ENCODE measurements around the gene NPW. TPM values are rescaled to one million over a fixed set of nuclear protein-coding genes. Genes with fewer than 3 reads are reported as not detected.
A peak's percentile ranks its signal among the peaks of the same experiment; 100 is the strongest.
"Not testable (repeated sequence)": the region's sequence is repeated elsewhere in the genome, so short reads cannot be mapped to it uniquely, and the experiment has no call there.

Gene NPW
- total RNA-seq, 1 donor from 2014 or later, result 6.9 TPM

GRCh38 chr16:2025878-2026460 is 6.4 kb downstream of the NPW start:
- intact Hi-C loops (cut with micrococcal nuclease), result no loop called here
- H3K36me3 Mint-ChIP-seq (ENCODE audit: low read depth), result no peaks in the 10 kb centered on the region
- no peak for DNase-seq
- H3K4me3 Mint-ChIP-seq, result peak overlapping the region; percentile 68
- H3K27ac Mint-ChIP-seq, result no peak overlapping the region
- peaks cover 44% of the 10 kb centered on the region for H3K27me3 Mint-ChIP-seq
- H3K4me1 Mint-ChIP-seq, result peaks cover 9% of the 10 kb centered on the region
- H3K9me3 Mint-ChIP-seq, result no peaks in the 10 kb centered on the region

GRCh38 chr16:2026461-2027023 is 7.0 kb downstream of the NPW start, which contains the start of gene NHERF2:
TSS of gene NHERF2 (plus strand) at chr16:2026902. CDS start at chr16:2027006, 104 bp downstream.
- no peaks in the 10 kb centered on the region for H3K36me3 Mint-ChIP-seq (ENCODE audit: low read depth)
- H3K9me3 Mint-ChIP-seq, result no peaks in the 10 kb centered on the region
- no peak within 1 kb of the TSS for H3K27ac Mint-ChIP-seq
- intact Hi-C loops (cut with micrococcal nuclease), result no loop called here
- peak within 1 kb of the TSS; percentile 68 for H3K4me3 Mint-ChIP-seq
- peaks cover 41% of the 10 kb centered on the region for H3K27me3 Mint-ChIP-seq
- peaks cover 8% of the 10 kb centered on the region for H3K4me1 Mint-ChIP-seq
- peak; percentile 79 for DNase-seq

GRCh38 chr16:2027024-2028010 is 7.7 kb downstream of the NPW start:
- Mint-ChIP-seq H3K27ac (no peak overlapping the region), H3K36me3 (ENCODE audit: low read depth) (no peaks in the 10 kb centered on the region), H3K27me3 (peaks cover 35% of the 10 kb centered on the region), H3K4me1 (peaks cover 7% of the 10 kb centered on the region), H3K9me3 (no peaks in the 10 kb centered on the region), H3K4me3 (peak overlapping the region; percentile 61)
- peak; percentile 68 for DNase-seq
- intact Hi-C loops (cut with micrococcal nuclease), result no loop called here

GRCh38 chr16:2028146-2028545 is 8.6 kb downstream of the NPW start:
- Mint-ChIP-seq H3K4me1 (peaks cover 2% of the 10 kb centered on the region), H3K36me3 (ENCODE audit: low read depth) (no peaks in the 10 kb centered on the region), H3K4me3 (no peak overlapping the region), H3K27ac (no peak overlapping the region), H3K9me3 (no peaks in the 10 kb centered on the region), H3K27me3 (peaks cover 28% of the 10 kb centered on the region)
- no peak for DNase-seq
- intact Hi-C loops (cut with micrococcal nuclease), result no loop called here

- Mint-ChIP-seq H3K27me3 (peaks cover 28% of the 10 kb centered on the region), H3K9me3 (no peaks in the 10 kb centered on the region), H3K4me1 (no peaks in the 10 kb centered on the region), H3K36me3 (ENCODE audit: low read depth) (no peaks in the 10 kb centered on the region), H3K27ac (no peak overlapping the region), H3K4me3 (no peak overlapping the region)
- no peak for DNase-seq
- intact Hi-C loops (cut with micrococcal nuclease), result no loop called here
Observed at GRCh38 chr16:2028620-2029220, 9.1 kb downstream of the NPW start.

- H3K27me3 Mint-ChIP-seq, result peaks cover 28% of the 10 kb centered on the region
- no peak overlapping the region for H3K4me3 Mint-ChIP-seq
- intact Hi-C loops (cut with micrococcal nuclease), result no loop called here
Observed at GRCh38 chr16:2029350-2029749, 9.8 kb downstream of the NPW start.

GRCh38 chr16:2030036-2030435 is 10.5 kb downstream of the NPW start:
- Mint-ChIP-seq H3K9me3 (no peaks in the 10 kb centered on the region), H3K4me1 (no peaks in the 10 kb centered on the region), H3K27me3 (peaks cover 27% of the 10 kb centered on the region), H3K4me3 (no peak overlapping the region), H3K27ac (no peak overlapping the region), H3K36me3 (ENCODE audit: low read depth) (no peaks in the 10 kb centered on the region)
- intact Hi-C loops (cut with micrococcal nuclease), result no loop called here
- DNase-seq, result no peak

More at GRCh38 chr16:2029350-2029749, 9.8 kb downstream of the NPW start:
- no peaks in the 10 kb centered on the region for H3K36me3 Mint-ChIP-seq (ENCODE audit: low read depth)
- H3K4me1 Mint-ChIP-seq, result no peaks in the 10 kb centered on the region
- H3K9me3 Mint-ChIP-seq, result no peaks in the 10 kb centered on the region
- H3K27ac Mint-ChIP-seq, result no peak overlapping the region
- DNase-seq, result no peak

GRCh38 chr16:2031081-2031577 is 11.5 kb downstream of the NPW start:
- Mint-ChIP-seq H3K27me3 (peaks cover 18% of the 10 kb centered on the region), H3K4me3 (no peak overlapping the region), H3K9me3 (no peaks in the 10 kb centered on the region), H3K27ac (no peak overlapping the region), H3K4me1 (no peaks in the 10 kb centered on the region), H3K36me3 (ENCODE audit: low read depth) (no peaks in the 10 kb centered on the region)
- DNase-seq, result no peak
- intact Hi-C loops (cut with micrococcal nuclease), result no loop called here

- DNase-seq, result no peak
- intact Hi-C loops (cut with micrococcal nuclease), result no loop called here
- Mint-ChIP-seq H3K27ac (no peak overlapping the region), H3K27me3 (peaks cover 16% of the 10 kb centered on the region), H3K36me3 (ENCODE audit: low read depth) (no peaks in the 10 kb centered on the region), H3K4me1 (no peaks in the 10 kb centered on the region), H3K9me3 (no peaks in the 10 kb centered on the region), H3K4me3 (no peak overlapping the region)
Observed at GRCh38 chr16:2032285-2033056, 12.9 kb downstream of the NPW start.

GRCh38 chr16:2033057-2033908 is 13.7 kb downstream of the NPW start:
- peaks cover 7% of the 10 kb centered on the region for H3K27me3 Mint-ChIP-seq
- H3K36me3 Mint-ChIP-seq (ENCODE audit: low read depth), result no peaks in the 10 kb centered on the region
- H3K4me3 Mint-ChIP-seq, result no peak overlapping the region
- no peak for DNase-seq
- intact Hi-C loops (cut with micrococcal nuclease), result no loop called here
- H3K27ac Mint-ChIP-seq, result no peak overlapping the region
- H3K9me3 Mint-ChIP-seq, result no peaks in the 10 kb centered on the region
- no peaks in the 10 kb centered on the region for H3K4me1 Mint-ChIP-seq

GRCh38 chr16:2033909-2034695 is 14.5 kb downstream of the NPW start:
- H3K36me3 Mint-ChIP-seq (ENCODE audit: low read depth); H3K4me3 Mint-ChIP-seq; H3K4me1 Mint-ChIP-seq; H3K9me3 Mint-ChIP-seq; intact Hi-C loops (cut with micrococcal nuclease); H3K27me3 Mint-ChIP-seq; H3K27ac Mint-ChIP-seq; DNase-seq: not testable (repeated sequence)
